Cerebellar cortex (tissue), 1 donor: ENCODE data around the gene TRIM25.

Experiments used
- DNase-seq: peaks from one replicate; pipeline ENCODE4 v3.0.0-alpha.2; 2015; ENCODE audit warnings: low spot score

TRIM25 gene

DNA sequence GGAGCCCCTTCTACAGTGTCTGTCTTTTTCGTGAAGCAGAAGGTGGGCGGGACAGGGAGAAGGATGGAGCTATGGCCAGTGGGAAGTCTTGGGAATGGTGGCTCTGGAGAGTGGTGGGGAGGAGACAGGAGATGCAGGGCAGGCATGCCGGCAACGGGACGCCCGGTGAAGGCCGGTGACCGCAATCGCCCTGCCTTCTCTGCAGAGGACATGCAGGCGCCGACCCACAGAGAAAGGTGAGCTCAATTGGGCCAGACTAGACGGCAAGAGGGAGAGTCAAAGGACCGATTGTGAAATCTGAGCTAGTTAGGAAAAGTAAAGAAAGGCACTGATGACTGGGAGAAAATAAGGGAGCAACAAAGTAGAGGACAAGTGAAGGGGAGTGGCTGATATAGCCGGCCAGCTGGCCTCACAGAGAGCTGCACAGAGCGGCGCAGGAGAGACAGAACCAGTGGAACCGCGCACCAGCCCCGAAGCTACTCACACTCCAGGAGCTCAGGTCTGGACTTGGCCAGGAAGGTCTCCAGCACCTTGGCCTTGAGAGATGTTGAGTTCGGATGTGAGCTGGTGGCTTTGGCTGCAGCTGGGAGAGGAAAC lies 18.9 kb downstream of the TRIM25 start:
- no peak for DNase-seq

DNA sequence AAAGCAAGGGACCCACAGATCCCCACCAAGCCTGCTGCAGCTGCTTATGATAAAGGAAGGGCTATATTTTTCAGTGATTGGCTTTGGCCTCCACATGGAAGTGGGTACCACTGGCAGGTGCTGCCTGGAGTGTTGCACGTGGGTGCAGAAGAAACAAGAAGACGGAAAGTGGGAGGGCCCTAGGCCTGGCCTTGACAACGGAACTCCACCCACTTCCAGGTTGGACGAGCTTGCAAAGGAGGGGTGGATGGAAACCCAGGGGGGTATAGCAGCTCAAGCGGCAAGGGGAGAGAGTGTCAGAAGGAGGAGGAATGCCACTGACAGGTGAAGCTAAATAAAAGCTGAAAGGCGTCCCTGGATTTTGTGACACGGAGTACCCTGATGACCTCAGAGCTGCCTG lies 20.3 kb downstream of the TRIM25 start:
- no peak for DNase-seq

DNA sequence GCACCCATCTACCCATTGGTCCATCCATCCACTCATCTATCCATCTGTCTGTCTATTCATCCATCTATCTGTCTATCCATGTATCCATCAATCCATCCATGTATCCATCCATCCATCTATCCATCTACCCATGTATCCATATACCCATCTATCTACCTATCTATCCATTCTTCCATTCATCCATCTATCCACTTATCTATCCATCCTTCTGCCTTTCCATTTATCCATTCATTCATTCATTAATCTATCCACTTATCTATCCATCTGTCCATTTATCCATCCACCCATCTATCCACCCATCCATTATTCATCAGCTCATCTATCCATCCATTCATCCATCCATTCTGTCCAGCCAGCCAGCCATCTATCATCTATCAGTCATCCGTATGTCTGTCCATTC lies 21.5 kb downstream of the TRIM25 start:
- no peak for DNase-seq

DNA sequence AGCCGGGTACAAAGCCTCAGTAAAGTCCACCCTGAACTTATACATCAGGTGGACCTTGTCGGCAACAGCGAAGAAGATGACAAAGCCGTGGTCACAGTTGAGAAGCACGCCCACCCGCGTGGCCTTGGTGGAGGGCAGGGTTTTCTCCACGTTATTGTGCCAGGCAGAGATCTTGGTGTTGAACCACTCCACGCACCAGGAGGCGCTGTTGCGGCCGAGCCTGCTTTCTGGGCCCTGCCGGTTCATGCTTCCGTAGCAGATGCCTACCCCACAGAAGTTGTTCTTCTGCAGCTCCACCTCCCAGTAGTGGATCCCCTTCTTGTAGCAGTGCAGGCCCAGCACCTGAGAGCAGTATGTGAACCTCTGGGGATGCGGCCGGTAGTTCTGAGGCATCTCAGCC lies 22.1 kb downstream of the TRIM25 start:
- DNase-seq = no peak

DNA sequence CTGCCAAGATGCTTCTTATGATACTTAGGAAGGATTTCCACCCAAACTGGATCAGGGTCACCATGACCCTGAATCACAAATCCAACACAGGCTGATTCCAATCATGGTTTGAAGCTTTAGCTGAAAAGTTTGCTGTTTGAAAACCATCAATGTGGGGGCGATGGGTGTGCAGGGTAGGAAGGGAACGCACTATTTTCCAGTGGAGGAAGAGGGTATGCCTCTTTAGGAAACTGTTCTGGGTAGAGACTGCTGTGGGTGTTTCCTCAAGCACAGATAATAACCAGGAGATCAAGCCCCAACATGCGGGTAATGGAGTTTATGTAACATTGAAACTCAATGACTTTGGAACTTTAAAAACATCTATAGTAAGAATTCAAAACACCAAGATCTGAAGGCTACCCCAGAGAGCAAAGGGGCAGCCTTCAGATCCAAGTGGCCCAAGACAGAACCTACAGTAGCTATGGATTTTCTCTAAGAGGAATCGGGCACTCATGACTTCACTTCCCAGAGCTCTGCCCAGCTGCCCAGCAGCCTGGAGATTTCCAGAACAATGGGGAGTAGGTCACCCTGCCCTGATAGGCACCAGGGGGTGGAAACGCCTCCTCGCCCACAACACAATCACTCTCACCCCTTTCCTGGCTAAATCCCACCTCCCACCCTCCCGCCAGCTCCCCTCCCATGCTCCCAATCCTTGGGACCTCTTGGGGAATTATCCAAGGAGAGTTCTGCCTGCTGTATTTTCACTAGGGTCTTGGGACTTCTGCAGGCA lies 22.8 kb downstream of the TRIM25 start:
- no peak for DNase-seq

DNA sequence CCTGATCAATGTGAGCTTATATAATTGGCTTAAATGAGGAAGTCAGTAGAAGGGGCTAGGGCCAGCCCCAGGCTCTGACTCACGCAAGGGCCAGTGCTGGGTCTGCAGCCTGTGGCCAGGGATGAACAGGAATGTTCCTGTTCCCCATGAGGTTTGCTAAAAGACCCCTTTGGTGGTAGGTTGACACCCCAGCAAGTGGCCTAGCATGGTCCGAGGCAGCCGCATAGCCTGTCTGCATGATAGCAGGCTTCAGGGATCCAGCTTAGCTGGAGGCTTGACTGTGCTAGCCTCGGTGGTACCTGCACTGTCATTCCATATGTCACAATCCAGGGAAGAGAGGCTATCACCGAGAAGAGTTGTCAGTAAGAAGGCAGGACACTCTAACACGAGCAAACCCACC lies 23.5 kb downstream of the TRIM25 start:
- DNase-seq = no peak

DNA sequence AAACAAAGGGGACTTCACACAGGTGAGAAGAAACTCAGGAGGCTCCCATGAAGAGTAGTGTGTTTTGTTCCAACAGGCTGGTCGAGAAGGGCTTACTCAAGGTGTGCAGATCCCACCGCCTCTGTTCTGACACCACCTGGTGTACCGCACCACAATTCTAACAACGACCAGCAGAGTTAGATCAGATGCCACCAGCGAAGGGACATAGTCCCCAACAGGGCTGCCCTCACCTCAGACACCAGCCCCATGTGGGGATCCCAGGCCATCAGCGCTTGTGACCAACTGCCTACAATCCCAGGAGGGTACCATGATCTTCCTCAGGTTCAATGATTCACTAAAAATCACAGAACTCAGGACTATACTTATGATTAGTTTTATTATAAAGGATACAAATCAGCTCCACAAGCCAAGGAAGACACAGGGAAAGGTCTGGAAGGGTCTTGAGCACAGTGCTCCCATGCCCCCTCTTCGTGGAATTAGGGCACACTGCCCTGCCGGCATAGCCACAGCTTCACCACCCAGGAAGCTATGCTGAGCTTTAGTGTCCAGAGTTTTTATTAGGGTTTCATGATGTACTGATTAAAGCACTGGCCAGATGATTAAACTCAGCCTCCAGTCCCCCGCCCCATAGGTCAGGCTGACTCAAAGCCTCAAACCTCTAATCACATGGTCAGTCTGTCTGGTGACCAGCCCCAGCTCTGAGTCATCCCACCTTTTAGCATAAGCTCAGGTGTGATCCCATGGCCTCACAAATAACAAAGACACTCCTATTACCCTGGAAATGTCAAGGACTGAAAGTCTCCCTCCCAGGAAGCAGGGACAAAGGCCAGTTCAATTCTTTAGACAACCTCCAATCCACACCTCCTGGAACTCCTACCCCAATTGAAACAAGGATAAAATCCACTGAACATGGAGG lies 26.0 kb downstream of the TRIM25 start:
- DNase-seq = no peak

DNA sequence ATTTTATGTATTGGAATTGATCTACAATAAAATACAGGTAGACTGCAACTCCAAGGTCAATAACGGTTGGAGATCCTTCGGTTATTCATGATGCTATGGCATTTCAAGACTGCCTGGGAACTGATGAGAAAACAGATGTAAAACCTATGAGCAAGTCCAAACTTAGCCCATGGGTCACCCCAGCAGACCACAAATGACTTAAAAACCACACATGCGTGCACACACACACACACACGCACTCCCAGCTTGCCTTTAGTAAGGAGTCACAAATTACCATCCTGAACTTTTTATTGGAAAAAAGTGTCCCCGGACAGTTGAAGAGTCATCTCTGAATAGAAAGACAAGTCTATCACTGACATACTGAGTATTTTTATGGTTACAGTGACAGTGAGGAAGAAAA lies 26.7 kb downstream of the TRIM25 start:
- DNase-seq = no peak

DNA sequence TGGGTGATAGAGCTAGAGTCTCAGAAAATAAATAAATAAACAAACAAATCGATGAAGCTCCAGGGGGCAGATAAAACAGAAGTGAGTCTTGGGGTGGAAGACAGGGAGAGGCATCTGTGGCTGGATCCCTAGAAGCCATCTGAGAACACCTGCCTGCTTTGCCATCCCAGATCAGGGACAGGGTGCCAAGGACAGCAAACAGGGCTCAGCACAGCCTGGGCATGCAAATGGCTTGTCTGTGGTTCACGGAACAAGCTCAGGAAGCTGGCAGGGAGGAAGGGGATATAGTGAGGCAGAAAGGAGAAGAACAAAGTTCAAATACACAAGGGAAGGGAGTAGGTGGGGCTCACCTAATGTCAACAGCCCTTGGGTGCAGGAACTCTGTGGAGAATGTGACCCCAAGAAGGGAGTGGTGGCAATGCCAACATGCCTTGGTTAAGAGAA lies 27.5 kb downstream of the TRIM25 start:
- DNase-seq = no peak

DNA sequence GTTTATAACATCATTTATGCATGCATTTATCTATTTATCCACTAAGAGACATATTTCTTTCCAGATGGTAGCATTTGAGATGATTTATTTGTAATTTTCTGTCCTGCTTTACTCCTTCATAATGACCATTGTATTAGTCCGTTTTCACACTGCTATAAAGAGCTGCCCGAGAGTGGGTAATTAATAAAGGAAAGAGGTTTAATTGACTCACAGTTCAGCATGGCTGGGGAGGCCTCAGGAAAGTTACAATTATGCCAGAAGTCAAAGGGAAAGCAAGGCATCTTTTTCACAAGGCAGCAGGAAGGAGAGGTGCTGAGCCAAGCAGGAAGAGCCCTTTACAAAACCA lies 28.6 kb downstream of the TRIM25 start:
- no peak for DNase-seq

DNA sequence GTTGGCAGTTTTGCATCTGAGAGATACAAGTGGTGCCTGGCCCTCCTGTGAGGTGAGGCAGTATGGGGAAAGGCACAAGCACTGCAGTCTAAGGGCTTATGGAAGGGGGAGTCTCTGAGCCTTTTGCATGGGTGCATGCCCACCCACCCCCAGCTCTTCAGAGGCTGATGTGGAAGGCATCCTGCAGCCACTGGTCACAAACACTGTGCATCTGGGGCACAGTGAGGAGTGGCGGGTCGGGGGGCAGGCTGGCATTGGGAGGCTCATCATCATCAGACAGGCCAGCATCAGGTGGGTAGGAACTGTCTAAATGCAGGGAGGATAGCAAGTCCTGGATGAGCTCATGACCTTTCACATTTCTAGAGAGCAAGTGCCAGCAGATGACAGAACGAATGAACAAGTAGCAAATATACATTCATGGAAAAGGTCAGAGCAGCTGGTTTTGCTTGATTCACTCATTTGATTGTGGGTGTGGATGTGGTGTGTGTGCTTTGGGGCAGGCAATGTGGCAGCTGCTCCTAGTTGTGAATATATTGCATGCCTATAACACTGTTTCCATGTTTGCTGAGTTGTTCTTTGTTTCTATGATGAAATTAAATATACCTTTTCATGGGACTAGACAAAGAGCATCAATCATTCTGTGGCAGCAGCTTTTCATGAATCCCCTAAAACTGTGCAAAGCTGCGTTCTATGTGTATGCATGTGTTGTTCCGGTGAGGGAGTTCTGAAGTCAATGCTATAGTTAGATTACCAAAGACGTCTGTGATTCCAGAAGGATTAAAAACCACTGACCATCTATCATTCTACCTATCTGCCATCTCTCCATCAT lies 29.2 kb downstream of the TRIM25 start:
- DNase-seq = no peak

DNA sequence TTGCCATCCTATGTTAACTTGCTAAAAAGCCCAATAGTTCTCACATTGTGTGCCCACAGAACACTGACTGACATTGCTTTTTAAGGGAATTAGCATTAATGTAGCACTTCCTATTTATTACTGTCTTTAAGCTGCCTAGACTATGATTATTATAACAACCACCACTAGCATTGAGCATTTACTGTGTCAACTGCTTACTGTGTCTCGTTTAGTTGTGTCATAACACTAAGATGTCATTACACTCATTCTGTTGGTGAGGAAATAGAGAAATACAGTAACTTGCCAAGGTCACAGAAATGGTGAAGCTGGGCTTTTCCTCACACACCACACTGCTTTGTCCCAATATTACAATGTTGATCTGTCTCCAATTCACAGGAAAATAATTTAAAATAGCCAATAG lies 30.2 kb downstream of the TRIM25 start:
- DNase-seq = no peak

DNA sequence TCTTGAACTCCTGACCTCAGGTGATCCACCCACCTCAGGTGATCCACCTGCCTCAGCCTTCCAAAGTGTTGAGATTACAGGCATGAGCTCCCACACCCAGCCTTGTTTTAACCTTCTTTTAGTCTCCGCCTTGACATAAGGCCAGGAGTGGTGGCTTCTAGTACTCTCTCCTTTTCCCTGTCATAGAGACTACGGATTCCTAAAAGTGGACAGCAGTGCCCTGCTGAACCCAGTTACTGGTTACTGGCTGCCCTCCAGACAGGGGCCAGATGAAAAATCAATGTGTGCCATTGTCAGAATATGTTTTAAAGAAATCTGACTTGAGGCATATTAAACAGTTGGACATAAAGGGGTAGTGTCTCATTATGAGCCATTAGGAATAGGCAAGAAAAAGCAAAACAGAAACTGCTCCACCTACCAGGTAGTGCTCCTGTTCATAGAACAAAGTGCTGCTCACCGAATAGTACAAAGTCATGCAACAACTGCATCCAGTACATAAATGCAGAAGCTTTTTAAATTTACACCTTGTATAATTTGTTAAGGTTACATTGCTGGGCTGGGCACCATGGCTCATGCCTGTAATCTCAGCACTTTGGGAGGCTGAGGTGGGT lies 32.1 kb downstream of the TRIM25 start:
- no peak for DNase-seq

DNA sequence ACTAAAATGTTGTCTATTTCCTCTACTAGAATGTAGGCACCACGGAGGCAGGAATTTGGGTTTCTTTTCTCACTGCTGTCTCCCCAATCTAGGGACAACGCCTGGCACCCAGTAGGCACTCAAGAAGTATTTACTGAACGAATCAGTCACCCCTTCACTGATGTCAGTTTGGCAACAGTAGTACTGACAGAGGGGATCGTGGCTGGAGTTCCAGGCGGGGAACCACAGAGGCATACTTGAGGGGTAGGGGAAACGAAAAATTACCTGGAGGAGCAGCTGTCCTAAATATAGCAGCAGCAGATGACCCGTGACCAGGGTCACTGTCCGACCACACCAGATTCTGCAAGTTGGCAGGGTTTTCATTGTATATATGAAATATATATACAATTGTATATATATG lies 33.3 kb downstream of the TRIM25 start:
- DNase-seq = no peak

DNA sequence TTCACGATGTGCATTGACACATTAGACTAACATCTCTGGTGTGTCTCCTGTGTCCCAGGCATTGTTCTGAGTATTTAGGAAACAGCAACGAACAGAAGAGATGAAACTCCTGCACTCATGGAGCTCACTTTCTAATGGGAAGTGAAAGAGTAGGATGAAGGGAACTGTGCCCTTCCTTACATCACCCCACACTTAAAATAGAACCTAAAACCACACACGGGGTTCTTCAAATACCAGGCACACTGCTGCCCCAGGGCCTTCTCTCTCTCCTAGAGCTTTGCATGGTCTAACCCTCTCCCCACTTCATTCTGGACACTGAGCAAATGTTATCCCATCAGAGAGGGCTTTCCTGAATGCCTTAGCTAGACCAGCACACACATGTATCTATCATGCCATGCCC lies 33.7 kb downstream of the TRIM25 start:
- no peak for DNase-seq

DNA sequence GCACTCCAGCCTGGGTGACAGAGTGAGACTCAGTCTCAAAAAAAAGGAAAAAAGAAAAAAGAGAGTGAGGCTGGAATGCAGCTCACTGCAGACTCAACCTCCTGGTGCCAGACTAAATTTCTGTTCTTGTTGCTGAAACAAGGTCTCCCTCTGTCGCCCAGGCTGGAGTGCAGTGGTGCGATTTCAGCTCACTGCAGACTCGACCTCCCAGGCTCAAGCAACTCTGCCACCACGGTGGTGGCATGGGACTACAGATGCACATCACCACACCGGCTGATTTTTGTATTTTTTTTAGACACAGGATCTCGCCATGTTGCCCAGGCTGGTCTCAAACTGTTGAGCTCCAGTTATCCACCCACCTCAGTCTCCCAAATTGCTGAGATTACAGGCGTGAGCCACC lies 34.6 kb downstream of the TRIM25 start:
- no peak for DNase-seq

DNA sequence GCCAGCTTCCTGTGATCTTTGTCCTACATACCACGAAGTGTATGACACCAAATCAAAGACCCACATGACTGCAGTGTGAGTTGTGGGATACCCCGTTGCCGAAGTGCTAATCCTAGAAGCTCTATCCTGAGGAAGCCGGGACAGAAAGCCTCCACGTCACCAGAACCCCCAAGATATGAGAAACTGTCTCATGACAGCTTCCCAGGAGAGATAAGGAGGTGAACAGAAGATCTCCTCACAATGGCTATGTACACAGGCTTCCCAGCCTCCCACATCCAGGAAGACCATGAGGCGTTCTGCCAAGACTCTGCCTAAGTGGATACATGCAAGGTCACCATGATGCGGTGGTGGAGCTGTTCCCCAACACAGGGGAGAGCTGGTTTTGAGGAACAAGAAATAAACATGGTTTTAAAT lies 37.1 kb downstream of the TRIM25 start:
- no peak for DNase-seq

DNA sequence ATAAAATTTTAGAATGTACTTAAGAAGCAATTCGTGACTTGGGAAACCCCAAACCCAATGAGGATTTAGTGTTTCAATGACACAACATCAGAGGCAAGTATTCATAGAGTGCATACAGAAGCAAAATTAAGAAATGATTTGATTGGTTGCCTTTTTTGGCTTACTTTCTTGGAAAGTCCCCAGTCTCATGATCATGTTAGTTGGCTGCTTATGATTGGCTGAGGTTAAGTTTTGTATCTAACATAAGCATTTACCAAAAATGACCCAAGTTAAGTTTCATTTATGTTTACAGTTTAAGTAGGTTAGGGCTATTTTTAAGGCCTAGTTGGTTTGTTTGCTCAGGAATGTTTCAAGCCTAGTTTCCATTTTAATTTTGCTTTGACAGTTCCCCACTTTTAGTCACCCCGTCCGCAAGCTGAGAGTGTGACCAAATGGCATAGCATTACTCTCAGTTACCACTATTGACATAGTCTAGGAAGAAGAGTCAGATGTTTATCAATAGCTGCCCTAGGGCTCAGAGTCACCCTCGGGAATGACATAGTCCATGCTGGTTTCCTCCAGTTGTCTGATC lies 43.7 kb downstream of the TRIM25 start:
- DNase-seq = no peak

DNA sequence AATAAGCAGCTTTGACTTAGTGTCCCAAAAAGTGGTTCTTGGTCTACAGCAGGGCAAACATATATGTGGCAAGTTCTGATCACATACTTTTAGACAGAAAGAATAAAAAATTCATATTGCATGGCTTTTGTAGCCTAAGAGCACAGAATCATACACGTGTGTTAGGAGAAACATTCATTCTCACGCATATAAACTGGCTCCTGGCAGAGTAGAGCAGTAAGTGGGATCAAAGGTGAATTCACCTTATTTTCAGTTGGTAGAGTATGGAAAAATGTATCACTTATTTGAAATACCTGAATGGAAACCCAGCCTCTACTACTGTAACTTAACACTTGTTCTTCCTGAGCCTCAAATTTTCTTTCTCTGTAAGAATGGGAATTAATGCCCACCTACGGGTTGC lies 45.1 kb downstream of the TRIM25 start:
- no peak for DNase-seq

DNA sequence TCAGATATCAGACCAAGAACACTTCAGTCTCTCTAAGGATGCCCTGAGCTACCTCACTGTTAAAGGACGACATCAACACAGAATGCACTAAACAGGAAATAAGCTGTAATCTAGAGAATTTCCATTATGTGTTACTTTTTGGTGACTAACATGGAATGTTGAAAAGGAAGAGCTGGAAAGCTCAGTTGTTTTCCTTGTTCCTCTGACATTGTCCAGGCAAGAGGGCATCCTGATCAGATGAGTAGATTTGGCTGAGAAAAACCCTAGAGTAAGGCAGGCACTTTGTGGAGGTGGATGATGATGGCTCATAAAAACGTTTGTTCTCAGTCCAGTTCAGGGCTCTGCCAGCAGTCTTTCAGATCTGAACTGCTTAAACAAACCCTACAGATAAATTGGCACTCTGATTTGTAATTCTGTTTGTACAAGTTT lies 45.9 kb downstream of the TRIM25 start:
- no peak for DNase-seq

DNA sequence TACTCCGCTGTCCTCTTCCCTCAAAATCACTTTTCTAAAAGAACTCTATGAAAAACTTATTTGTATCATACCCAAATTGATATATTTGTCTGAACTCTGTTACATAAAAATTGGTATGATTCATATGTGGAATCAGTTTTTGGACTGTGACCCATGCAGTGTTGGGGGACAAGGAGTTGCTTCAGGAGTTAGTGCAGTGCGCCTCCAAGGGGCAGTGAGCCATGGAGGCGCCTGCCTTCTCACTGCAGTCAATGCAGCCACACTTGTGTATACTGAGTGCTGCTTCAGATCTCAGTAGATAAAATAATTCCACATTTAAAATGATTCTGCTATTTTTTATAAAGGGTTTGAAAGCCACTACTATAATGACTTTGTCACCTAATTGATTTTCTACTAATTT lies 47.4 kb downstream of the TRIM25 start:
- DNase-seq = no peak
